ENCODE results near the gene AOPEP.

The AOPEP gene, protein sequence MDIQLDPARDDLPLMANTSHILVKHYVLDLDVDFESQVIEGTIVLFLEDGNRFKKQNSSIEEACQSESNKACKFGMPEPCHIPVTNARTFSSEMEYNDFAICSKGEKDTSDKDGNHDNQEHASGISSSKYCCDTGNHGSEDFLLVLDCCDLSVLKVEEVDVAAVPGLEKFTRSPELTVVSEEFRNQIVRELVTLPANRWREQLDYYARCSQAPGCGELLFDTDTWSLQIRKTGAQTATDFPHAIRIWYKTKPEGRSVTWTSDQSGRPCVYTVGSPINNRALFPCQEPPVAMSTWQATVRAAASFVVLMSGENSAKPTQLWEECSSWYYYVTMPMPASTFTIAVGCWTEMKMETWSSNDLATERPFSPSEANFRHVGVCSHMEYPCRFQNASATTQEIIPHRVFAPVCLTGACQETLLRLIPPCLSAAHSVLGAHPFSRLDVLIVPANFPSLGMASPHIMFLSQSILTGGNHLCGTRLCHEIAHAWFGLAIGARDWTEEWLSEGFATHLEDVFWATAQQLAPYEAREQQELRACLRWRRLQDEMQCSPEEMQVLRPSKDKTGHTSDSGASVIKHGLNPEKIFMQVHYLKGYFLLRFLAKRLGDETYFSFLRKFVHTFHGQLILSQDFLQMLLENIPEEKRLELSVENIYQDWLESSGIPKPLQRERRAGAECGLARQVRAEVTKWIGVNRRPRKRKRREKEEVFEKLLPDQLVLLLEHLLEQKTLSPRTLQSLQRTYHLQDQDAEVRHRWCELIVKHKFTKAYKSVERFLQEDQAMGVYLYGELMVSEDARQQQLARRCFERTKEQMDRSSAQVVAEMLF

DNA sequence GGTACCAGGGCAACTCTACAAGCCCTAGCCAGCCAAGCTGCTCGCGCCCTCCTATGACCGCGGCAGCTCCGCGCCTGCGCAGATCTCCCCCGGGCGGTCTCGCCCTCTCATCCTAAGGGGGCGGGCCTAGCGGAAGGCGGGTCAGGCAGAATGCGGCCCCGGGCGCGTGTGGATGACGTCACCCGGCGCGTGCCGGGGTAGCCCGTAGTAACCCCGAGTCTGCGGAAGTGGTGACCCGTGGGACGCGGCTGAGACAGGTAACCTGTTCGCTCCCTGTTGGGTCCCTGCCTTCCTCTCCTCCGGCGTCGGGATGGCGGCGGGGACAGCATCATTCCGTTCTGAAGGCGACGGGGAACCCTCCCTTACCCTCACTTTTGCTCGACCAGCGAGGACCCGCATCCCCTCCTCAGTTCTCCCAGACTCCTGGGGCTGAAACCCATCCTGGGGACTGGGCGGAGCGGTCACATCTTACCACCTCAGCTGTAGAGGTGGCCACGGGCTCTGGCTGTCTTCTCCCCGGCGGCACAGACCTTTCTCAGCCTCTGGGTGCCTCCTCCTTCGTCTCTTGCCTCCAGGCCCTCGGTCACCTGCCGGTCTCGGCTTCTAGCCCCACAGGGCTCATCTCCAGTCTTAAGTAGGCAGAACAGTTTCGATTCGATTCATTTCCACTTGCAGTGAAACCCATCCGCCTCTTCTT lies at the start of gene AOPEP:
AOPEP (plus strand) TSS at position 205 of the 697 bp plus-strand sequence. CDS start 33,085 bp downstream, outside the sequence.
- DNase-seq (ENCODE audit: low read depth) = peak; percentile 99

DNA sequence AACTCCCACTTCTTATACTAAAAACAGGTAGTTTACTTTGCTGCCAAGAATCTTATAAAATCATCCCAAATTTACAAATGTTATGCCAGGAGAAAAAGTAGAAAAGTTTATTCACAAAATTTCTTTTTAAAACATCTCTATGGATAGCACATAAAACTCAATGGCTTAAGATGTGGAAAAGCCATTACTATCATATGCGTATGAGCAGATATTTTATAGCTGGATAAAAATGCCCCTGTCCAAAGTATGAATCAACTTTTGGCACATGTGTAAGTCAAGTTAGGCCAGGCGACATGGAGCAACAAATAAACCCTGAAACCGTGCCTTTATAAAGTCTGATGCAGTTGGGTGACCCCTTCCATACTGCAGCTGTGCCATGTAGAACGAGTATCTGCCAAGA lies 48.6 kb upstream of the AOPEP start:
- no peak for DNase-seq (ENCODE audit: low read depth)

GRCh38 chr9:94679587-94679986 lies 46.9 kb upstream of the AOPEP start:
- DNase-seq (ENCODE audit: low read depth) = no peak

DNA sequence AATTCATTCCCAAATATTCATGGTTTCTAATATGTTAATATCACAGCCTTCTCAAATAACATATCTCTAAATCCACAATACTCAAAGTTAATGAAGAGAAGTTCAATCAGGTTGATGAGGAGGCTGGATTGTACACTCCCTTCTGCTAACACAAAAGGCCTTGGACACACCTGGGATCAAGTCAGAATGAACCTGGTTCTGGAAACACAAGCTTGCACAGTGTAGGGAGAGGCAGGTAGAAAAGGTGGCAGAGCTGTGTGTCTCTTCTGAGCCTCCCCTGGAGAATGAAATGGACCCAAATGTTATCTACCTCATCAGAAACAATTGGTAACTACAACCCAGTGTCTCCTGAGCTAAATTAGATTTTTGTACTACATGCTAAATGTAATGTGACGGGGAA lies 46.5 kb upstream of the AOPEP start:
- DNase-seq (ENCODE audit: low read depth) = no peak

GRCh38 chr9:94680621-94681020 lies 45.9 kb upstream of the AOPEP start:
- DNase-seq (ENCODE audit: low read depth) = no peak

GRCh38 chr9:94681508-94681907 lies 45.0 kb upstream of the AOPEP start:
- peak; percentile 55 for DNase-seq (ENCODE audit: low read depth)

GRCh38 chr9:94685359-94685758 lies 41.1 kb upstream of the AOPEP start:
- no peak for DNase-seq (ENCODE audit: low read depth)

- no peak for DNase-seq (ENCODE audit: low read depth)
Measured at GRCh38 chr9:94687451-94687850, 39.0 kb upstream of the AOPEP start.

- DNase-seq (ENCODE audit: low read depth) = no peak
Measured at GRCh38 chr9:94690344-94690743, 36.2 kb upstream of the AOPEP start.

DNA sequence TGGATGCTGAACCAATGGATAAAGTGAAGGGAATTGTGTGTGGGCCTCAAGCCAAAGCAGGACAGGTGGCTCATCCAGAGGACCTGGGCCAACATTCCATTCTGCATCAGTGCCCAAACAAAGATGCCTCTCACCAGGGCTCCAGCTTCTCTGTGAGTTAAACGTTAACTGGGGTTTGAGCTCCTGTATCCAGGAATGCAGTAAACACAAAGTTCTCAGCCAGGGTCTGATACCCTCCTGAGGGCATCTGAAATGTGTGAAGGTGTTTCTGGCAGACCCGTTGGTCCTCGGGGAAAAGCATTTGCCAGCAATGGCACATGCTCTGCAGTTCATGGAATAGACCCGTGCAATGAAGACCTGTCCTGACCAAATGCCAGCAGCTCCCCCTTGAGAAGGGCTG lies 33.9 kb upstream of the AOPEP start:
- no peak for DNase-seq (ENCODE audit: low read depth)

- DNase-seq (ENCODE audit: low read depth) = no peak
Measured at GRCh38 chr9:94693485-94694204, 32.9 kb upstream of the AOPEP start.

DNA sequence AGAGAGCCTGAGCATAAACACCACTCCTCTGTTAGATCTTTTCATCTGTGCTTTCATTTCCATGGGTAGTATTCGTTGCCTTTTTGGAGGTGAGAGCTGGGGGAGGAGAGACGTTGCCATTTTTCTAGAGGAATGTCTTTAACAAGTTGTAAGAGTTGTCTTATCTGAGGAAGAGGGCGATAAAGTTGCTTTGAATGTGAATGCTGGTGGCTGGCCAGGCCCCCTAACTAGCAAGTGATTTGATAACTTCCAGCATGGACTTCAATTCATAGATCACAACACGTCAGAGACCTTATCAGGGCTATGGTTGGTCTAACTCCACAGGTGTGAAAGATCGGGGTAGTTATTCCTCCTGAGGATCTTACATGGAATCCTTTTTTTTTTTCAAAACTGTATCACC lies 30.0 kb upstream of the AOPEP start:
- no peak for DNase-seq (ENCODE audit: low read depth)

DNA sequence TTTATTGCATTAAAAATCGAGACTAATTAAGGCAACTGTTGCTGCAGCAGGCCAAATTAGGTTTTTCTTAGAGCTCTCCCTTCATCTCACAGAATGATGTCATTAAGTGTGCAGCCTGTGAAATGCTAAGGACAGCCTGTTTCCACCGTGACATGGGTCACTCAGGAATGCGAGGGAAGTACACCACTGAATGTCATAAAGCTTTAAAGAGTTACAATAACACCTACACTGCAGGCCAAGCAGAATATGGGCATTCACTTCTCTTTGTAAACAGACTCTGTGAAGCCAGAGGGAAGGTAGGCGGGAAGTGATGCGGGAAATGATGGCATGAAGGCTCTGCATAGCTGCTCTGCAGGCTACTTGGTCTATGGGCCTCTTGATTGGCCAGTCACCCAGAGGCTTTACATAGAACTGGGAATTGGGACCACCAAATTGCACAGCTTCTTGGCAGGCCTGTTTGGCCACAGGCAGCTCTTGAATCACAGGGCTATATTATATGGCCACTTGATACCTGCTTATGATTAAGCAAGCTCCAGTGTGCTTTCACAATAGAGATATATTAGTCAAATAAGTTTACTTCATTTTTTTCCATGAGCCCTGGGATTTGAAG lies 28.4 kb upstream of the AOPEP start:
- DNase-seq (ENCODE audit: low read depth) = no peak

GRCh38 chr9:94699715-94700373 lies 26.7 kb upstream of the AOPEP start:
- no peak for DNase-seq (ENCODE audit: low read depth)

DNA sequence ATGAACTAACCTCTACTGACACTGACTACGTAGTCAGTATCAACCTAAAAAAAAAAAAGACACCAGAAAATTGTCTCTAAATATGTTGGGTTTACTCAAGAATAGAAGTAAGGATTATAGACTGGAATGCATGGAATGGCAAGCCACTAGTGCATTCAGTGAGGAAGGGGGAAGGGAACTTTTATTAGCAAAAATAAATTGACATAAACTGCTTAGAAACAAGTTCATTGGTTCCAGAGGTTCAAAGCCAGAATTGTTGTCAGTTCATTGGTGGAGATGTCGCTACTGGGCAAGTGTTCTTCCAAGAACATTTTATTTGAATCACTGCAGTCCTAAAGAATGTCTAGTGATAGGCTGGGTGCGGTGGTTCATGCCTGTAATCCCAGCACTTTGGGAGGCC lies 26.1 kb upstream of the AOPEP start:
- DNase-seq (ENCODE audit: low read depth) = no peak

GRCh38 chr9:94703488-94704140 lies 22.9 kb upstream of the AOPEP start:
- no peak for DNase-seq (ENCODE audit: low read depth)

DNA sequence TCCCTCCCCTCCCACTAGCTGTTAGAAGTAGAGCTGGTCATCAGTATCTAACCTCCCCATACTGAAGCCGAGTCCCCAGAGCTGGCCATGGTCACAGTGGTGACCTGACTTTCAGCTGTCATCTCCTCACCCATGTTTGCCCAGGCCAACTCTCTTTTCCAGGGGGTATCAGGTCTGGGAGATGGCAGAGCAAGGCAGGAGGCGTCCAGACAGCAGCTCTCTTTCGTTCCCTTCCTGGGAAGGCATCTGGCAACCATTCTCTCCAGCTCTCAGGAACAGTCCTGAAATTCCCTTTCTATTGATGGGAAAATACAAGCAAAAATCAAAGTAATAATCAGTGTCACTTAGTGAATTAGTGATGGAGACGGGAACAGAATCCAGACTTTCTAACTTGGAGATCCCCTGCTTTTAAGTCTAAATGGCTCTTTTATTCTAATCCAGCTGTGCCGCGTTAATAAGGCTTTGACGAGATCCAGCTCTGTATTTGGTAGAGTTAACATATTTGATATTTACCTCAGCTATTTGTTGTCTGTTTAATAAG lies 21.3 kb upstream of the AOPEP start:
- DNase-seq (ENCODE audit: low read depth) = no peak

- DNase-seq (ENCODE audit: low read depth) = no peak
Measured at GRCh38 chr9:94706922-94707321, 19.6 kb upstream of the AOPEP start.

DNA sequence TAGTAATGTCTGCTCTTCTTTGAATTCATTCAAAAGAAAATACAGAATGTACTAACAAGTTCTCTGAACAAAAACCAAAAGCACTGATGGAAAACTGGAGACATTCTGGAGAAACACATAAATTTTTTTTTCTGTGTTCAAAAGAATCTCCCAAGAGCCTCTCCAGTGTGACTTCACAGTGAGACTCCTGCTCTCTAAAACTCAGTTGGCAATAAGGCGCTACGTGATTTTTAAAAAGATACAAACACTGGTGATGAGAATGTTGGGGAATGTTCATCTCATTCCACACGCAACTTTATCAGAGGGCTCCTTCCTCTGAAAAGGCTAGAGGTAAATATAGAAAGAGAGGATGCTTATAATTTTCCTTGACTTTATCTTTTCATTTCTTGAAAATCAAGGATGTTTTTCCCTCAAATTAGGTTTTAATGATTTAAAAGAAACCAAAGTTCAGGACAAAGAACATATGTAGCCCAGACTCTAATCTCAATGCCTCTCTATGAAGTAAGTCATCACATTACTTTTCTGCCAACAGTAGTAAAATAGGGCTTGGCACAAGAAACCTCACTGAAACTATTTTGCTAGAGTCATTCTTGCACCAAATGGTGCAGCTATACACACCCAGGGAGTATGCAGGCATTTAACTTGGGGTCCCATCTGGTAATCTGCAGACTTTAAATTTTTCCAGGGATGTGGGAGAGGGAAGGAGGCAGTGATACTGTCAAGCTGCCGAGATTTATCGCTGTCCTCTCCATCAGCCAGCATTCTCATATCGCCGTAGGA lies 12.9 kb upstream of the AOPEP start:
- no peak for DNase-seq (ENCODE audit: low read depth)

Data from activated T-cell treated with anti-CD3 and anti-CD28 coated beads for 24 hours (primary cell).